Thyroid gland (tissue), 4 donors: ENCODE results near the gene TANGO2. TPM values are rescaled to one million over a fixed set of nuclear protein-coding genes. Genes with fewer than 3 reads are reported as not detected.

Experiments
- DNase-seq, 2 donors: peaks; one replicate each; pipeline ENCODE4 v3.0.0-alpha.2; 2019
- H3K27ac ChIP-seq, 3 donors: fragments of 200-600 bp; sonication (generic); 1 replicate in 2 of 3; 2 replicates in 1 of 3; pipeline ENCODE4 v1.5.1; 2016 to 2019; ENCODE audit warnings: mild to moderate bottlenecking in 1 of 3, moderate library complexity in 1 of 3
- H3K27me3 ChIP-seq: fragments of 200-600 bp; sonication (generic); one replicate; pipeline ENCODE4 v1.5.1; 2019
- H3K36me3 ChIP-seq, 2 donors: fragments of 200-600 bp; sonication (generic); one replicate each; pipeline ENCODE4 v1.5.1; 2016 to 2019
- H3K4me1 ChIP-seq, 2 donors: fragments of 200-600 bp; sonication (generic); one replicate each; pipeline ENCODE4 v1.5.1; 2017 to 2019
- H3K4me3 ChIP-seq, 3 donors: fragments of 200-600 bp; sonication (generic); replicated peaks in 1 of 3; 1 replicate in 2 of 3; 2 replicates in 1 of 3; pipeline ENCODE4 v1.5.1; 2016; ENCODE audit warnings: mild to moderate bottlenecking in 1 of 3
- H3K9me3 ChIP-seq: fragments of 200-600 bp; sonication (generic); one replicate; pipeline ENCODE4 v1.5.1; 2017
- POLR2A ChIP-seq, 2 donors: fragments of 450-650 bp; IDR thresholded peaks; one replicate each; pipeline ENCODE4 v1.6.1; 2017; ENCODE audit warnings: antibody characterized with exemption in 2 of 2, mild to moderate bottlenecking in 2 of 2, moderate library complexity in 1 of 2
- WGBS, 2 donors: methylation state at CpG; one replicate each; pipeline ENCODE4 v1.1.5; 2017; 5-methylcytosine and 5-hydroxymethylcytosine counted together
- intact Hi-C: fragments of 100-400 bp; cut with DNase I; formaldehyde crosslinking; loops from one replicate; pipeline ENCODE4 v1.15.1; 2023
- total RNA-seq, 4 donors: library from RNA; depleted of rRNA; stranded (reverse); fragments of >200 nt; gene quantifications; one replicate each; pipeline ENCODE4 v1.2.3, GENCODE V29; 2016
- TF ChIP-seq, protein P1 (sequence below), 6 experiments: fragments of 200-600 bp in 3 of 6; fragments of 450-650 bp in 3 of 6; sonication (generic) in 3 of 6; IDR thresholded peaks; one replicate each; pipeline ENCODE4 v1.5.1; 2016 to 2019; ENCODE audit warnings: antibody characterized with exemption in 6 of 6, mild to moderate bottlenecking in 2 of 6, inconsistent platforms in 1 of 6, moderate library complexity in 1 of 6

Gene TANGO2
- total RNA-seq, 4 donors from 2014 or later, result 50.3 to 82.7 (median 65.2) TPM

DNA sequence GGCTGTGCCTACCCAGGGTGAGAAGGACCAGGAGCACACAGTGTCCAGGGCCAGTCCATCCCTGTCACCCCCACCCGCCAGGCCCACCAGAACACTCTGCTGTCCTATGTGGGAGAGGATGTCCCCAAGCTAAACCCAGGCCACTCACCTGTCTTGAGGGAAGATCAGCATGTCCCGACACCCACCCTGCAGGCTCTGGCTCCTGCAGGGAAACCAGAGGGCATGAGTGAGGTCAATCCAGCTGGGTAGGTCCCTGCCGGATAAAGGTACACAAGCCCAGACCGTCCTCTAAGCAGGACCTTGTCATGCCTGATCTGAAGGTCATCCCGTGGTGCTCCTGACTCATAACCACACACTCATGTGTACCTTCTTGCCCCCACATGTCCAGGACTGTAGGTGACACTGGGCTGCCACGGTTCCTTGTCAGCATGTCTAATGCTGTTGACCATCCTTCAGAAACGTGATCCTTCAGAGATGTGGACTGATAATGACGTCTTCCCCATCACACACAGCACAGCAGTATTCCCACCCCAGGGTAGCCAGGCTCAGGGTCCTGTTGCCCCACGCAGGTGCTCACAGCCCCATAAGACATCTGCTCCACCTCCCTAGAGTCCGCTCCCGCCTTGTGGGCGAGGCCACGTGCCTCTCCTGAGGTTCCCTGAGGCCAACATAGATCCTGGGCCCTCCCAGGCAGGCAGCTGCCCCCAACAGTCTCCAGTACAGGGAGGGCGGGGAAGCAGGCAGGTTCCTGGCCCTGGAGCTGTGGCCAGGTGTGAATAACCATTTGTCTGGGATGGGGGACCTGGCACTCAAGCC is 10.4 kb upstream of the TANGO2 start:
- H3K9me3 ChIP-seq, result no peaks in the 10 kb centered on the region
- no peaks in the 10 kb centered on the region for H3K36me3 ChIP-seq
- H3K4me3 ChIP-seq, result no peak overlapping the region
- TF ChIP-seq, protein P1, sequence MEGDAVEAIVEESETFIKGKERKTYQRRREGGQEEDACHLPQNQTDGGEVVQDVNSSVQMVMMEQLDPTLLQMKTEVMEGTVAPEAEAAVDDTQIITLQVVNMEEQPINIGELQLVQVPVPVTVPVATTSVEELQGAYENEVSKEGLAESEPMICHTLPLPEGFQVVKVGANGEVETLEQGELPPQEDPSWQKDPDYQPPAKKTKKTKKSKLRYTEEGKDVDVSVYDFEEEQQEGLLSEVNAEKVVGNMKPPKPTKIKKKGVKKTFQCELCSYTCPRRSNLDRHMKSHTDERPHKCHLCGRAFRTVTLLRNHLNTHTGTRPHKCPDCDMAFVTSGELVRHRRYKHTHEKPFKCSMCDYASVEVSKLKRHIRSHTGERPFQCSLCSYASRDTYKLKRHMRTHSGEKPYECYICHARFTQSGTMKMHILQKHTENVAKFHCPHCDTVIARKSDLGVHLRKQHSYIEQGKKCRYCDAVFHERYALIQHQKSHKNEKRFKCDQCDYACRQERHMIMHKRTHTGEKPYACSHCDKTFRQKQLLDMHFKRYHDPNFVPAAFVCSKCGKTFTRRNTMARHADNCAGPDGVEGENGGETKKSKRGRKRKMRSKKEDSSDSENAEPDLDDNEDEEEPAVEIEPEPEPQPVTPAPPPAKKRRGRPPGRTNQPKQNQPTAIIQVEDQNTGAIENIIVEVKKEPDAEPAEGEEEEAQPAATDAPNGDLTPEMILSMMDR (IDR thresholded peaks at IDR 0.05), result no peak
- TF ChIP-seq POLR2A (IDR thresholded peaks at IDR 0.05), result no peak
- 85 to 93% methylated on average over 13 to 14 of the region's 14 CpGs for WGBS, 2 donors
- H3K27me3 ChIP-seq, result no peaks in the 10 kb centered on the region
- intact Hi-C loops, result no loop called here
- no peak for DNase-seq
- H3K4me1 ChIP-seq, result peaks cover 16 to 28% of the 10 kb centered on the region in 2 donors
- no peak overlapping the region for H3K27ac ChIP-seq

DNA sequence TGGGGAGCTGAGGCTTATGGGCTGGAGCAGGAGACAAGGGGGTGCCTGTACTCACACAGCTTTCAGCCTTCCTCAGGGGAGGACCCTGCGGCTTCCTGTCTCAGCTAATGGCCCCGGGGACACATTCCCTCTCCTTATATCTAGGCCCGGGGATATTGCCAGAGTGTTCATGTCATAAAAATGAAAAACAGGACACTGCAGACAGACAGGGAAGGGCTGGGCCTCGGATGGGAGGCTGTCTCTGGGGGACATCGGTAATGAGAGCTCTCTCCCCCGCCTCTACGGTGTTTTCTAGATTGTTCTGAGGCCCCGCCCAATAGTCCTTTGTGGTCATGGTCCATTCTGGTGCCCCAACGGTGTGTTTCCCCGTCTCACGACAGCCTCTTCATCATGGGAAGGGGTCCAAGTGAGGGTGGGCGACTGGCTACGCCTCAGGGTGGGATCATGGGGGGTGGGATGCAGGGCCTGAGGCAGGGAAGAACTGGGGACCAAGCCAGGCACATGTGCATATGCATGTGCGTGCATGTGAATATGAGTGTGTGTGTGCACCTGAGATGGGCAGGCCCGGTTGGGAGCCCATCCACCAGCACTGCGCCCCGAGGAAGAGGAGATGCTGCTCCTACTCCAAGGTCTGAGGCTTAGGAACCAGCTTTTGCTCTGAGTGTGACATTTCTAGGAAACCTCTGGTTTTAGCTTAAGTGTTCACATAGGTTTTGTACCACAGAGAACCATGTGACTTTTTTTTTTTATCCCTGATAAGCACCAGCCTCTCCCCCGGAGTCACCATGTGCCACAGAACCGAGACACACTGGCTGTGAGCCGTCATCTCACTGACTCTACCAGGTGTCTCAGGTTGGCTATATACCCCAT is 9.6 kb upstream of the TANGO2 start:
- Histone ChIP-seq H3K9me3 (no peaks in the 10 kb centered on the region), H3K27me3 (no peaks in the 10 kb centered on the region), H3K27ac (no peak overlapping the region), H3K36me3 (no peaks in the 10 kb centered on the region), H3K4me1 (peaks cover 17 to 30% of the 10 kb centered on the region in 2 donors), H3K4me3 (no peak overlapping the region)
- 81 to 87% methylated on average over 18 to 20 of the region's 20 CpGs for WGBS, 2 donors
- no peak for DNase-seq
- intact Hi-C loops, result no loop called here
- TF ChIP-seq, protein P1 (IDR thresholded peaks at IDR 0.05), result no peak

DNA sequence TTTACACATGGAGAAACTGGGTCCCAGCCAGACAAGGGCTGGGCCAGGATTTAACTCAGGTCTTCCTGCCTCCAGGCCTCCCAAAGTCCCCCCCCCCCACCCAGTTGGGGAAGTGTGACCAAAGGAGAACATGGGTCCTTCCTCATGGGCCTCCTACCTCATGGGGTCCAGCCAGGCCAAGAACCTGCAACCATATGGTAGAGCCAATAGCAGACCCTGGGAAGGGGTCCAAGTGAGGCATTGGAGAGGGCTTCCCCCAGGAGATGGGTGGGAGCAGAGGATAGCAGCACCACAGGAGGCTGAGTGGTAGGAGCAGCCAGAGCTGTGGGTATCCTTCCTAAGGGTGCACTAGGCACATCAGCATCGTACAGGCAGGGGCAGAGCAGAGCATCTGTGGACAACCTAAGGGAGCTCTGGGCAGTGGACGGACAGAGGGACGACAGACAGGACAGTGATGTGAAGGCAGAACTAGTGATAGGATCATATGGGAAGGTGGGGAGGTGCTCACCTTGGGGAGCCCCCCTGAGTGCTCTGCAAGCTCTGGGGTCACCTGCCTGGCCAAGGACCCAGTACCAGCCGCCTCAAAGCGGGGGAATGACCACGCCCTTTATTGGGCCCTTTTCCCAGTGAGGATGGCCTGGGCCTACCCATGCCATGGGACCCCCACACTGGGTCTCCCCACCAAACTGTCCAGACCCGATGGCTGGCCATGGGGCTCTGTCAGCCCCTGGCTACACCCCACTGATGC is 8.7 kb upstream of the TANGO2 start:
- Histone ChIP-seq H3K4me1 (peaks cover 17 to 32% of the 10 kb centered on the region in 2 donors), H3K27ac (no peak overlapping the region), H3K27me3 (no peaks in the 10 kb centered on the region), H3K4me3 (no peak overlapping the region), H3K36me3 (no peaks in the 10 kb centered on the region), H3K9me3 (no peaks in the 10 kb centered on the region)
- intact Hi-C loops, result loop anchor here (2.0 kb wide), 1 partner anchor 41 kb away; no protein-coding TSS in a partner anchor
- TF ChIP-seq, protein P1 (IDR thresholded peaks at IDR 0.05), result no peak
- TF ChIP-seq POLR2A (IDR thresholded peaks at IDR 0.05), result no peak
- WGBS, 2 donors, result 94 to 99% methylated on average over 5 of the region's 7 CpGs
- DNase-seq, result no peak

DNA sequence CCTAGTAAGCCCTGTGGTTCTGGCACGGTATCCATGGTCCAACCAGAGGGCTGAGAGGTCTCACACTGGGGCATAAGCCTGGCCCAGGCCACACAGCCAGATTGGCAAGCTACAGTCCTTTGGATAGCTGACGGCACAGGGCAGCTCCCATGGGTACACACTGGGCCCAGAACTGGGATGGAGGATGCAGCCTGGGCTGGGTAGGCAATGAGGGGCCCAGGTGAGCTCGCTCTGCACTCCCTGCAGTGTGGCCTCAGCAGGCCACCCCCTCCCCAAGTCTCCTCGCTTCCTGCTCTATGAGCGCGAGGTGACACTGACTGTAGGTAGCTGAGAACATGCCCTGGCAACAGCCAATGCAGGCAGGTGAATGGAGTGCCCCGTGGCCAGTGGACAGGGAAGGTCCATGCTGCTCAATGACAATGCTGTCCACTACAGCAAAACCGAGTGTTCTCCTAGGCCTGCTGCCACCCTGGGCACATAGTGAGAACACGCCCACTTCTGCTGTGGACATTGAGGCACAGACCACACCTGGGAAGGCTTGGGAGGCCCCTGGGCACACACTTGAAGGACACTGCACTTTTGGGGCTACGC is 8.1 kb upstream of the TANGO2 start:
- DNase-seq, result no peak
- Histone ChIP-seq H3K27me3 (no peaks in the 10 kb centered on the region), H3K27ac (peak overlapping the region in 1 of 3 donors; percentile 44), H3K4me1 (peaks cover 17 to 37% of the 10 kb centered on the region in 2 donors), H3K36me3 (no peaks in the 10 kb centered on the region), H3K4me3 (no peak overlapping the region), H3K9me3 (no peaks in the 10 kb centered on the region)
- WGBS, 2 donors, result 88% methylated on average over 8 of the region's 10 CpGs; no CpG with 5 or more reads in 1 of the 2 donors
- no peak for TF ChIP-seq POLR2A (IDR thresholded peaks at IDR 0.05)
- TF ChIP-seq, protein P1 (IDR thresholded peaks at IDR 0.05), result no peak
- intact Hi-C loops, result loop anchor here (2.0 kb wide), 1 partner anchor 42 kb away; no protein-coding TSS in a partner anchor
